Activated effector memory CD4-positive, alpha-beta T cell treated with Interleukin-2 at 50 U/mL for 16 hours (primary cell): Measurements from ENCODE around the gene ZNF562.

Experiments
- DNase-seq: peaks from one replicate; pipeline ENCODE4 v3.0.0-alpha.2; 2020

ZNF562 gene

GRCh38 chr19:9641810-9642209, 33.1 kb downstream of the ZNF562 start:
- no peak for DNase-seq

GRCh38 chr19:9640956-9641355, 33.9 kb downstream of the ZNF562 start:
- DNase-seq: no peak

GRCh38 chr19:9636018-9636417, 38.9 kb downstream of the ZNF562 start:
- DNase-seq: no peak

GRCh38 chr19:9627856-9628255, 47.0 kb downstream of the ZNF562 start:
- no peak for DNase-seq

- DNase-seq: no peak
Measured at GRCh38 chr19:9622531-9622930, 52.4 kb downstream of the ZNF562 start.

GRCh38 chr19:9621156-9622037, 53.5 kb downstream of the ZNF562 start, which contains the start of gene ZNF561:
Gene ZNF561 (minus strand): TSS chr19:9621232. CDS start chr19:9619456, 1,776 bp downstream.
- DNase-seq: peak; percentile 80

- DNase-seq: no peak
Measured at GRCh38 chr19:9620842-9621155, 54.1 kb downstream of the ZNF562 start.

GRCh38 chr19:9615844-9616243, 59.1 kb downstream of the ZNF562 start:
- DNase-seq: no peak

GRCh38 chr19:9610484-9611113, 64.3 kb downstream of the ZNF562 start:
- DNase-seq: no peak

GRCh38 chr19:9608912-9609311, 66.0 kb downstream of the ZNF562 start:
- DNase-seq: no peak

GRCh38 chr19:9597027-9597426, 77.9 kb downstream of the ZNF562 start:
- no peak for DNase-seq
